Mononuclear cell (primary cell): Measurements from ENCODE around the gene CLMP. TPM values are rescaled to one million over a fixed set of nuclear protein-coding genes. Genes with fewer than 3 reads are reported as not detected.
"Not testable (repeated sequence)": the region's sequence is repeated elsewhere in the genome, so short reads cannot be mapped to it uniquely, and the experiment has no call there.

Experiments used
- H3K27me3 ChIP-seq: 2 replicates; pipeline ENCODE4 v1.6.0; 2011; ENCODE audit warnings: low read length, control low read depth; ENCODE audit not compliant: insufficient read depth
- H3K4me1 ChIP-seq: 2 replicates; pipeline ENCODE4 v1.5.1; 2011; ENCODE audit warnings: mild to moderate bottlenecking, low read length, control low read depth; ENCODE audit not compliant: insufficient read depth
- H3K4me3 ChIP-seq: 2 replicates; pipeline ENCODE4 v1.5.1; 2011; ENCODE audit warnings: mild to moderate bottlenecking, low read length, moderate library complexity
- H3K9me3 ChIP-seq: 2 replicates; pipeline ENCODE4 v1.5.1; 2011; ENCODE audit warnings: low read depth, mild to moderate bottlenecking, control low read depth, low read length
- total RNA-seq: library from RNA; depleted of rRNA; stranded (reverse); fragments of >200 nt; gene quantifications from one replicate; pipeline ENCODE4 v1.2.3, GENCODE V29; 2012

Gene CLMP
- total RNA-seq, 1 donor, result 0.10 TPM

DNA sequence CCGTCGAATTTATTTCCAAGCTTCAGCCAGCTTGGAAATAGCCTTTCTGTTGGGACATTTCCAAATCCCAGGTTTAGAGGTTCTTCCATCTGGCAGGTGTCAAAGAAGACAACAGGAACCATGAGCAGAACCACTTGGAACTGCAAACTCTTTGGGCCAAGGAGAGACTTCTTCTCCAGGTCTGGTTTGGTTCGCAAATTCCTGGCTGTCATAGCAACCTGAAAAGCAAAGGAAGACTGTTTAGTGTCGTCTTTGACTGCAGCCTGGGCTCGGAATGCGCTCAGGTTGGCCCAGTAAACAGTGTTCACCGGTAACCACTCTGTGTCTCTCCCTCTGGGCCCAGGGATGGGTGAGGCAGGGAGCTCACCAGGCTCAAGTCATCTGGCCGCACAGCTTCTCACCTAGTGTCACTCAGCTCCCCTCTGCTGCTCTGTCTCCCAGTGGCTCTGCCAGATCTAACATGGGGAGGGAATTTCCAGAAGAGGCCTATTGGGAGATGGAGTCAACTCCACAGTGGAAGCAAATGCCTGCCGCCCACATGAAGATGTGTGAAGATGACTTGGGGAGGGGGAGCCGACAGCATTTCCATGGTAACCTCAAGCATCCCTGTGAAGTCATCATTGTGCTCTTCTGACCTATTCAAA is 11.9 kb upstream of the CLMP start:
- Histone ChIP-seq H3K4me1 (no peaks in the 10 kb centered on the region), H3K4me3 (no peak overlapping the region), H3K9me3 (no peaks in the 10 kb centered on the region), H3K27me3 (peaks cover 7% of the 10 kb centered on the region)

DNA sequence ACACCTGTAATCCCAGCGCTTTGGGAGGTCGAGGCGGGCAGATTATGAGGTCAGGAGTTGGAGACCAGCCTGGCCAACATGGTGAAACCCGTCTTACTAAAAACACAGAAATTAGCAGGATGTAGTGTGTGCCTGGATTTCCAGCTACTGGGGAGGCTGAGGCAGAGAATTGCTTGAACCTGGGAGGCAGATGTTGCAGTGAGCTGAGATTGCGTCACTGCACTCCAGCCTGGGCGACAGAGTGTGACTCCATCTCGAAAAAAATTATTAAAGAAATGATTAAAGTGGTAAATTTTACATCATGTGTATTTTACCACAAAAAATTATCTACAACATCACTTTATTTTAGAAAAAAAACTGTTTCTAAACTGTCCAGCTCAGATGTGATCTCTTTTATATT is 11.0 kb upstream of the CLMP start:
- H3K9me3 ChIP-seq, H3K27me3 ChIP-seq, H3K4me1 ChIP-seq, H3K4me3 ChIP-seq: not testable (repeated sequence)

DNA sequence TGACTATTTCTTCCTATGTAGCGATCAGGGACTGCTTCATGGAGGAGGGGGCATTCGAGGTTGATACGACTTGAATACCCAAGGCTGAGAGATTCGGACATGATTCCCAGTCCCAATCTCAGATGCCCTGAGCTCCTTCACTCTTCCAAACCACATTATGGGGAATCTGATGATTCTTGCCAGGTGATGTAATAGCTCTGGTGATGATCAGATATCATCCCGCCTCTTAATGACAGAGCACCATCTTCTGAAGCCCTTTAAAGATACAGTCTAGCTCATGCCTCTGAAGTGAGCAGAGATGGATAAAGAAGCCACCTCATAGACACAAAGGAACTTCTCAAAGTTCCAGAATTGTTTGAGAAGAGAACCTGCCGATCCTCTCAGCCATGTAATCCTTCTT is 8.9 kb upstream of the CLMP start:
- H3K27me3 ChIP-seq, result peaks cover 9% of the 10 kb centered on the region
- no peaks in the 10 kb centered on the region for H3K9me3 ChIP-seq
- no peaks in the 10 kb centered on the region for H3K4me1 ChIP-seq
- H3K4me3 ChIP-seq, result no peak overlapping the region

DNA sequence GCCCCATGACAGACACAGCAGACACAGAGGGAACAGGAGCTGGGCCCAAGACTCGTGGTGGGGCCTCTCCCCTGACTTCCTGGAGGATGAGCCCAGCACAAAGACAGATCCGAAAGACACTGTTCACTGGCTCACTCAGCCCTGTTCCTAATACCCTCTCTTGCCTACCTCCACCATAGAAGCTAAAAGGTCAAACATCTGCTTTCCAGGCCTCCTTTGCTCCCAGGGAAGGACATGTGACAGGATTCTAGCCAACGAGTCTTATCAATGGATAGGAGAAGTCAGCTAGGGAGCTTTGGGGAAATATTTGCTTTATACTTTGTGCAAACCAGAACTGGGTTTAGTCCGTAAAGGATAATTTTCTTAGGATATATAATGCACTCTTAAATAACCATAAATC is 8.4 kb upstream of the CLMP start:
- Histone ChIP-seq H3K4me3 (no peak overlapping the region), H3K9me3 (no peaks in the 10 kb centered on the region), H3K27me3 (peaks cover 14% of the 10 kb centered on the region), H3K4me1 (no peaks in the 10 kb centered on the region)

DNA sequence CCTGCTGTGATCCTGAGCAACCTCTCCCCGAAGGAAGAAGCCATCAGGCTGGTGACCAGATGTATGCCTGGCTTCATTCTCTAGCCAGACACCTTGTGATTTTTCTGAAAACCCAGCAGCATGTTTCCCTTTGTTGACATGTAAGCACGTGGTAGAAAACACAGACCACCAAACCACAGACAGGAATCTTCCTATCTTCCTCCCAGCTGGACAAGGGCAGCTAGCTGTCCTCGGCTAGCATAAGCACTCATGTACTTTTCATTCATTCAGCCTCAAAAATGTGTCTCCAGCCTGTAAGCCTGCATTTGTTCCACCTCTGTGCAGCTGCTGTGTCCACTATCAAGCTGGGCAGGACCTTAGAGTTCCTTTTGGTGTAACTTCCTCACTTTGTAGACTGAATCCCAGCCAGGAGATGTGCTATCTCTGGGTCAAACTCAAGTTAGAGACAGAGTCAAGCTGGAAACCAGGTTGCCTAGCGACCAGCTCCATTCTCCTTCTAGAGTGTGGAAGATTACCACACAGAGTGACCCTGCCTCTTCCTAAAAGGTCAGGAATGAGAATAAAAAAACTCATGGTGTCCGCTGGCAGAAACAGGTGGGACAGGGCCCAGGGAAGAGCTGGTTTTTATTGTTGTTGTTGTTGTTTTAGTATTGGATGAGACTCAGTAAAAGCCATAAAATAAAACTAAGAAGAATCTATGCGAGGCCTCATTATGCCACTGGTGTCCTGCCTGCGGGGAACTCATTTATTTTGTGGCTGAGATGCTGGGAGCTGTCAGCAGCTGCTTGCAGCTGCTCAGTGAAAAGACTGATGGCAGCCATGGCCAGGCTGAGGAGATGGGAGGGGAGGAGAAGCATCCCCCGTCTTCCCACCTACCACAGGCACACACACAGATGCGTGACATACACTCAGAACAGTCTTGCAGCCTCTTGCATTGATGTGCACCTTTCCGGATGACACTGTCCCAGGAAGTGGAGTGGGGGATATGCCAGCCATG is 7.4 kb upstream of the CLMP start:
- Histone ChIP-seq H3K27me3 (peaks cover 22% of the 10 kb centered on the region), H3K4me1 (no peaks in the 10 kb centered on the region), H3K9me3 (no peaks in the 10 kb centered on the region), H3K4me3 (no peak overlapping the region)

DNA sequence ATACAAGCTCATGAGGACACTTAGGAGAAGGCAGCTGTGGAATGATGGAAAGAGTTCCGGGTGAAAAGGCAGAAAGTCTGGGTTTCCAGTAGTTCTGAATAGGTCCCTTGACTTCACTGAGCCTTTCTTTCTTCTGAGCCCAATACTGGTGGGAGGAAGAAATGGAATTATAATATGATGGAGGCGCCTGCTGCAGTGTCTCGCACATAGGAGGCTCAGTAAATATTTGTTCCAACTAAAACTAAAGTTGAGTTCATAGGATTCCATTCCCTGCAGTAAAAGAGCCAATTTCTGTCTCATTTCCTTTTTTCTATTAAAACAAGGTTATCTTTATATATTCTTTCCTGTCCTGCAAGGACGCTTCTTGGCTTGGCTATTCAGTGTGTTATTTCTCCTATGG is 5.2 kb upstream of the CLMP start:
- Histone ChIP-seq H3K4me1 (peaks cover 6% of the 10 kb centered on the region), H3K27me3 (peaks cover 42% of the 10 kb centered on the region), H3K9me3 (no peaks in the 10 kb centered on the region), H3K4me3 (no peak overlapping the region)

DNA sequence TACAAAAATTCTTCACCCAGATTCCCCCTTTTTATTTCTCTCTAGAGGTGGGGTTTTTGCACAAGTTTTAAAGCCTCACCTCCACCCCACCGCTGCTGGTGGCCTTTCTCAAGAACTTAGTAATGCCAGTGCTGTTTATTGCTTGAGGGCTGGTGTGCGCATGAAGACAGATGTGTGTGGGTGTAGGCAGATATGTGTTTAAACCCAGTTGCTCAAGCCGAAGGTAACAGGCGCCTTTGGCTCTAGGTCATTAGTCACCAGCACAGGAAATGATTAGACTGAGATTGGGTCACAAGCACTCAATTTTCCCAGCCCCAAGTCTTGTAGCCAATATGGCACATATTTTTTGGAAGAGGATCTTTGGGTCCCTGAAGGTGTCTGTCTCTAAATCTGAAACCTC is 2.7 kb upstream of the CLMP start:
- Histone ChIP-seq H3K9me3 (no peaks in the 10 kb centered on the region), H3K27me3 (peaks cover 61% of the 10 kb centered on the region)

DNA sequence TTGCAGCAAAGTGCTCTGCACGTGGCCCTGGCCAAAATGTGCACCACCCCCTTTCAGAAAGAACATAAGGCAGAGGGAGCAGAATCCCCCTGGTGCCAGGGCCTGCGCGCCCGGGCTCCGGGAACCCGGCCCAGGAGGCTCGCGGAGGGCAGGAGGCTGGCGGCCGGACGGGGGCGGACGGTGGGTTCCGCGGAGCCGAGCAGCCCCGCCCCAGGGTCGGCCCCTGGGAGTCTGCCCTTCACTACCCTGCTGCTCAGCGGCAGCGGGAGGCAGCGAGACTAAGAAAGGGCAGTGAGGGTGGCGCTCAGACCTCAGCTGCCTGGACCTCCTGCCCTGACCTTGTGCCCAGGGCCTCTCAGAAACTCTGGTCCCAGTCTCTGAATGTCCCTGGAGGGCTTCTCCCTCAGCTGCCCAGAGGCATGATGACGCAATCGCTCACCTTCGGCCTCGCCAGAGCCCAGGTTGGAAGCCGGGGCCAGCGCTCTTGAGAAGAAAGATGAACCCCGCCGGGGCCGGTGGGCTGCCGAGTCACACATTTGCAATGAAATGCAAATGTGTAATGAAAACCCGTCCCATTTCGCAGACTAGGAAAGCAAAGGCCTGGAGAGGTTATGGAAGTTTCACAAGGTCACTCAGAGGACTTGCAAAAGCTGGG is 1.1 kb upstream of the CLMP start:
- Histone ChIP-seq H3K9me3 (no peaks in the 10 kb centered on the region), H3K4me1 (peaks cover 6% of the 10 kb centered on the region), H3K4me3 (no peak overlapping the region), H3K27me3 (peaks cover 68% of the 10 kb centered on the region)

More for the DNA sequence above, 2.7 kb upstream of the CLMP start:
- H3K4me1 ChIP-seq, result peaks cover 6% of the 10 kb centered on the region
- no peak overlapping the region for H3K4me3 ChIP-seq

DNA sequence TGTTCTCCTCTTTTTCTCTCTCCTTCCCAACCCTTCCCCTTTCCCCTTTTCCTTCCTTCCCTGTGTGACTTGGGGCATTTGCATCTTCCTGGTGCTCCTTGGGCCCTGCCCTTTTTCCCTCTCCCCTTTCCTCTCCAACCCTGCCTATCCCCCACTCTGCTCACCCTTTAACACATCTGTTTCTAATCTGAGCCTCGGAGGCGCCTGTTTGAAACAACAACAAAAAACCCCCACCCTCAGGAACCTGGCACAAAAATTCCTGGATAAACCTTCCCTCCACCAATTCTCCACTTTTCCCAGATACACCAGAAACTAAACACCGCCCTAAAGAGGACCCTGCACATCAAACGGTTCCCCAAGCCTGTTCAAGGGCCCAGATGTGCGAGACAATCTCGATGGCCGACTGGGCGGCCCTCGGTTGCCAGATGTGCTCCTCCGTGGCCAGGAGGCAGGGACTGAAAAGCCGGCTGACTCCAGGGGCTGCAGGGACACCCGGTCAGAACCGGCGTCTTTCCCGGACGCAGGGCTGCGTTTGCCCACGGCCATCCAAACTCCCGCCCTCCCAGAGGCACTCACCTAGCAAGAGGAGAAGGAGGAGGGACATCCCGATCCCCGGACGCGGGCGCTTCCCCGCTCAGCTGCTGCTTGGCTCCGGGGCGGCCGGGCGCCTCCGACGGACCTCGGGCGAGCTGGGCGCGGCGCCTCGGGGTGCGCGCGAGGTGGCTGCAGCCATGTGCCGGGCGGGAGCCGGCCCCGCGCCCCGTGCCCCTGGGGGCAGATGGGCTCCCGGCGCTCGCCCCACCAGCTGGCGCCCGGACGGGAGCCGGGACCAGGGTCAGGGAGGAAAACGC is 486 bp downstream of the CLMP start:
- peaks cover 72% of the 10 kb centered on the region for H3K27me3 ChIP-seq
- no peaks in the 10 kb centered on the region for H3K9me3 ChIP-seq
- H3K4me3 ChIP-seq, result no peak overlapping the region
- H3K4me1 ChIP-seq, result peaks cover 6% of the 10 kb centered on the region

DNA sequence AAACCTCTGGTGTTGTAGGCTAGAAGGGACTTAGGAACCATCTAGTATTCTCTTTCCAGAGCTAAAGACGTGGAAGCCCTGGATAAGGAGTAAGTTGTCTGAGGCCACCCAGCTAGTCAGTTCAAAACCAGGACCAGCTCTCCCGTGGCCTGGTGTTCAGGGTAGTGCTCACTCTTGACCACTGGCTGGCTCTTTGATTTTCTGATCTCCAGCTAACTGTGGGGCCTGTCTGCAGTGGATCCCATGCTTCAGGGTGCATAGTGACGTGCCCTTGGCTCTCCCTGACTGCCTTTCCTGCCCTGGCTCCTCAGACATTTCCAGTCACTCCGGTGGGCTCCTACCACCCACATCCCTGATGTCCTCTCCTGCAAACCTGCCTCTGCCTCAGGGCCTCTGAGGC is 1.3 kb downstream of the CLMP start:
- no peak overlapping the region for H3K4me3 ChIP-seq
- H3K9me3 ChIP-seq, result no peaks in the 10 kb centered on the region
- peaks cover 6% of the 10 kb centered on the region for H3K4me1 ChIP-seq
- peaks cover 72% of the 10 kb centered on the region for H3K27me3 ChIP-seq

DNA sequence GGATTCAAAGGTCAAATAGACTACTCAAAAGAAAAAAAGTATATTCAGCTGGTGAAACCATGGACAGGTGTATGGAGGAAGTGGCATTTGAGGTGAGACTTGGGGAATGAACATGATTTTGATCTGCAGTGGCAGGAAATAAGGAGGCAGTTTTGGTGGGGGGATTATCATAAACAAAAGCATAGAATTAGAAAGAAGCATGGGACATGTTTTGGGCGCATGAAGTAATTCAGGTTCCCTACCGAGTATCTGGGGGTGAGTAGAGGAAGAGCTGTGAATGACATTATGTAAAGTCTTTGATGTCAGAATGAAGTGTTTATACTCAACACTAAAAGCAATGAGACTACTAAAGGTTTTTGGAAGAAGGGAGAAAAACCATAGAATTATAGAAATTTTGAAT is 3.1 kb downstream of the CLMP start:
- no peaks in the 10 kb centered on the region for H3K9me3 ChIP-seq
- peaks cover 6% of the 10 kb centered on the region for H3K4me1 ChIP-seq
- no peak overlapping the region for H3K4me3 ChIP-seq
- peaks cover 69% of the 10 kb centered on the region for H3K27me3 ChIP-seq

DNA sequence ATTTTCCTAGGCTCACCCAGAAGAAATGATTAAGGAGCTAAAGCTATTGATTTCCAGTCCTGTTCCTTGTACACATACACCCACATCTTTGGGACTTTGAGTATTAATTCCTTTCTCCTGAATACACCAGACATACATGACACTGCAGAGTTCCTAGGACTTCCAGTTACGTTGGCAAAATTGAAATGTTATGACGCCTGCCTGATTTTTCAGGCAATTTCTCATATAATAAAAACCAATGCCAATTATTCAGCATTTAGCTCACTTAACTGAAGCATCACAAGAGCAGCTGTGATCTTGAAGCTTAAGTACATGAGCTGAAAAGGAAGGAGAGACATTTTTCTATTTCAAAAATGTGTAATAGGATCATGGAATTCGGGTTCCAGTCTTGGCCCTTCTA is 4.5 kb downstream of the CLMP start:
- H3K4me3 ChIP-seq, result no peak overlapping the region
- peaks cover under 1% of the 10 kb centered on the region for H3K4me1 ChIP-seq
- no peaks in the 10 kb centered on the region for H3K9me3 ChIP-seq
- peaks cover 55% of the 10 kb centered on the region for H3K27me3 ChIP-seq

DNA sequence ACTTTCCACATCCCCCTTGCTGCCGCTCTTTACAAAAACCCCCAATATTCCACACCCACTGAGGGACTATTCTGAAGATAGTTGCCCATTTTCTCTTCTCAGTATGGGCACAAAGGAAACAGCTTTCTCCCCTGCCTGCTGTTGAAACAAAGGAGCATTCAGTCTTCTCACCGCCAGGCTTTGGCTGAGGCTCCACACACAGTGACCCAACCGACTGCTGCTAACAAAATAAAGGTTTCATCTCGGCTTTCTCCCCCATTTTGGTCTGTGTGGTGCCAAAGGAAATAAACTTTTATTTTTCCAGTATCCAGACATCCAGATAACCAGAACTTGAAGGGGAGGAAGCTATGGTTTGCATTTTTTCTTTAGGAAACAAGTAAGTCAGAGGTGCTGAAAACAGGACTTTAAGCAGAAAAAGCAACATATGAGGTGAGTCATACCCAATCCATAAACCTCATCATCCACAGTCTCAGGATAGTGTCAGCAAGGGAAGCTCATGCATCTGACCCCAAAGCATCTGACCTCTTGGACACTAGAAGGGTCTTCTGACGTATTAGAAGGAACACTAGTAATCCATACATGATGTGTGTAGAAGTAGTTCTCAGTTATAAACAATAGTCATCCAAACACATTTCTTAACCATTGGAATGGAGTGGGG is 6.4 kb downstream of the CLMP start:
- no peaks in the 10 kb centered on the region for H3K9me3 ChIP-seq
- H3K4me1 ChIP-seq, result no peaks in the 10 kb centered on the region
- peaks cover 42% of the 10 kb centered on the region for H3K27me3 ChIP-seq
- H3K4me3 ChIP-seq, result no peak overlapping the region
